GM18507 (cell line): ENCODE measurements around the gene CIDEB.
A peak's percentile ranks its signal among the peaks of the same experiment; 100 is the strongest.

Source experiments
- DNase-seq: peaks from one replicate; pipeline ENCODE4 v3.0.0; 2011; ENCODE audit warnings: low read depth; ENCODE audit not compliant: insufficient read length; ENCODE audit errors: extremely low spot score
- FAIRE-seq: peaks from 2 replicates; lab custom pipeline; 2011; peaks lifted over from hg19 to GRCh38; lab: Jason Lieb, UNC

The CIDEB gene

GRCh38 chr14:24296341-24297157 lies 11.2 kb downstream of the CIDEB start:
- peak; percentile 95 for FAIRE-seq
- DNase-seq: peak; percentile 69

- DNase-seq (no peak), FAIRE-seq (no peak)
These were observed 14.3 kb downstream of the CIDEB start for GRCh38 chr14:24293525-24293924.

- DNase-seq (no peak), FAIRE-seq (no peak)
These were observed 15.5 kb downstream of the CIDEB start for GRCh38 chr14:24292118-24292807.

GRCh38 chr14:24291446-24292117 lies 16.2 kb downstream of the CIDEB start:
- DNase-seq (no peak), FAIRE-seq (no peak)

- DNase-seq: no peak
- FAIRE-seq: no peak
These were observed 17.0 kb downstream of the CIDEB start for GRCh38 chr14:24290746-24291145.

- no peak for FAIRE-seq
- DNase-seq: no peak
These were observed 18.0 kb downstream of the CIDEB start for GRCh38 chr14:24289649-24290280.

- FAIRE-seq: no peak
- DNase-seq: no peak
These were observed 20.8 kb downstream of the CIDEB start for GRCh38 chr14:24286996-24287395.

GRCh38 chr14:24285351-24285750 lies 22.4 kb downstream of the CIDEB start:
- FAIRE-seq (no peak), DNase-seq (no peak)

GRCh38 chr14:24284501-24285035 lies 23.2 kb downstream of the CIDEB start:
- DNase-seq: no peak
- no peak for FAIRE-seq

- no peak for FAIRE-seq
- no peak for DNase-seq
These were observed 23.8 kb downstream of the CIDEB start for GRCh38 chr14:24283796-24284460.

GRCh38 chr14:24282736-24283135 lies 25.0 kb downstream of the CIDEB start:
- FAIRE-seq: no peak
- DNase-seq: no peak

GRCh38 chr14:24281636-24282035 lies 26.1 kb downstream of the CIDEB start:
- FAIRE-seq (no peak), DNase-seq (no peak)

GRCh38 chr14:24280797-24281460 lies 26.8 kb downstream of the CIDEB start:
- no peak for FAIRE-seq
- no peak for DNase-seq

GRCh38 chr14:24279301-24280186 lies 28.2 kb downstream of the CIDEB start:
- DNase-seq (no peak), FAIRE-seq (peak; percentile 82)

- DNase-seq (no peak), FAIRE-seq (no peak)
These were observed 29.4 kb downstream of the CIDEB start for GRCh38 chr14:24278424-24278823.

GRCh38 chr14:24277606-24278321 lies 30.0 kb downstream of the CIDEB start:
- FAIRE-seq (no peak), DNase-seq (no peak)

- FAIRE-seq: no peak
- no peak for DNase-seq
These were observed 30.7 kb downstream of the CIDEB start for GRCh38 chr14:24277071-24277470.
